CD4-positive, alpha-beta T cell (primary cell): ENCODE measurements around the gene BUD13. TPM values are rescaled to one million over a fixed set of nuclear protein-coding genes. Genes with fewer than 3 reads are reported as not detected.

Source experiments
- ATAC-seq: fragments of 200-7000 bp; cut with Tn5 transposase; one replicate; pipeline ENCODE4 v1.10.0; 2022; ENCODE audit warnings: mild to moderate bottlenecking; ENCODE audit not compliant: poor library complexity
- CTCF ChIA-PET: fragments of 350-600 bp; sonication (Branson Sonifier 250); formaldehyde crosslinking; loops from one replicate; lab custom pipeline; 2021; ENCODE audit warnings: antibody characterized with exemption, inconsistent platforms; lab: Charles Lee
- POLR2A ChIA-PET: fragments of 350-600 bp; sonication (Branson Sonifier 250); formaldehyde crosslinking; loops from one replicate; lab custom pipeline; 2021; ENCODE audit warnings: antibody characterized with exemption, inconsistent platforms; lab: Charles Lee
- DNase-seq, 14 experiments: peaks; one replicate each; pipeline ENCODE4 v3.0.0-alpha.2; 2013 to 2020; ENCODE audit warnings: mixed read lengths in 2 of 14
- H3K27ac ChIP-seq, 2 donors: one replicate each; pipeline versions ENCODE4 v1.5.1 to v1.7.0; 2013; ENCODE audit warnings: low read length in 2 of 2, low read depth in 1 of 2, mild to moderate bottlenecking in 1 of 2
- H3K27me3 ChIP-seq, 2 experiments: 1 replicate in 1 of 2; 2 replicates in 1 of 2; pipeline versions ENCODE4 v1.6.1 to v1.7.0; 2013; ENCODE audit warnings: low read length in 2 of 2, control low read depth in 1 of 2, mild to moderate bottlenecking in 1 of 2, moderate library complexity in 1 of 2; ENCODE audit not compliant: insufficient read depth in 2 of 2, control insufficient read depth in 1 of 2
- H3K36me3 ChIP-seq: one replicate; pipeline ENCODE4 v1.6.1; 2013; ENCODE audit warnings: low read length, control low read depth; ENCODE audit not compliant: insufficient read depth
- H3K4me1 ChIP-seq: one replicate; pipeline ENCODE4 v1.6.1; 2013; ENCODE audit warnings: low read length, control low read depth; ENCODE audit not compliant: insufficient read depth
- H3K4me3 ChIP-seq: one replicate; pipeline ENCODE4 v1.5.1; 2013; ENCODE audit warnings: mild to moderate bottlenecking, low read length, moderate library complexity
- H3K9me3 ChIP-seq, 2 experiments: 1 replicate in 1 of 2; 2 replicates in 1 of 2; pipeline versions ENCODE4 v1.6.1 to v1.7.0; 2013; ENCODE audit warnings: low read length in 2 of 2, mild to moderate bottlenecking in 2 of 2, control low read depth in 1 of 2, moderate library complexity in 1 of 2; ENCODE audit not compliant: control insufficient read depth in 1 of 2, insufficient read depth in 1 of 2
- H3K27ac Mint-ChIP-seq: one replicate; pipeline ENCODE4 v1.8.0; 2020; ENCODE audit warnings: mixed read lengths
- H3K27me3 Mint-ChIP-seq: one replicate; pipeline ENCODE4 v1.8.0; 2021; ENCODE audit warnings: mixed read lengths
- H3K36me3 Mint-ChIP-seq: one replicate; pipeline ENCODE4 v1.8.0; 2021; ENCODE audit warnings: low read depth, mixed read lengths
- H3K4me1 Mint-ChIP-seq: one replicate; pipeline ENCODE4 v1.8.0; 2021; ENCODE audit warnings: low read depth, mixed read lengths
- H3K4me3 Mint-ChIP-seq: one replicate; pipeline ENCODE4 v1.8.0; 2020; ENCODE audit warnings: mild to moderate bottlenecking, mixed read lengths
- H3K9me3 Mint-ChIP-seq: one replicate; pipeline ENCODE4 v1.8.0; 2020; ENCODE audit warnings: mixed read lengths
- CTCF ChIP-seq: fragments of 200-600 bp; IDR thresholded peaks from one replicate; pipeline ENCODE4 v1.8.0; 2022; ENCODE audit warnings: antibody characterized with exemption, mild to moderate bottlenecking
- intact Hi-C, 2 experiments: fragments of 100-400 bp; cut with DNase I in 1 of 2; cut with micrococcal nuclease in 1 of 2; formaldehyde crosslinking; loops; one replicate each; pipeline versions ENCODE4 v1.15.1 to v1.9.0; 2023 to 2025; cut with DNase I, micrococcal nuclease
- total RNA-seq, 174 experiments: library from RNA in 2 of 174; stranded (reverse) in 2 of 174; gene quantifications; one replicate each; pipeline ENCODE4 v1.2.3 and lab custom pipeline; 2021 to 2026

The BUD13 gene
- total RNA-seq, 2 experiments from 2014 or later = 9.2 to 10.1 TPM

- Histone ChIP-seq H3K27me3 (peaks cover 0 to 3% of the 10 kb centered on the region in 2 experiments), H3K27ac (no peak overlapping the region), H3K9me3 (no peaks in the 10 kb centered on the region), H3K4me3 (no peak overlapping the region), H3K36me3 (no peaks in the 10 kb centered on the region), H3K4me1 (no peaks in the 10 kb centered on the region)
- ChIA-PET POLR2A (interaction anchor here (0.6 kb wide), 1 partner anchor 374 kb away, joined by 4 read pairs; no protein-coding TSS in a partner anchor), CTCF (no interaction called here)
- no peak for TF ChIP-seq CTCF
- Mint-ChIP-seq H3K36me3 (no peaks in the 10 kb centered on the region), H3K9me3 (no peaks in the 10 kb centered on the region), H3K27me3 (peaks cover 6% of the 10 kb centered on the region), H3K4me1 (no peaks in the 10 kb centered on the region), H3K27ac (no peak overlapping the region), H3K4me3 (no peak overlapping the region)
- ATAC-seq (no peak), DNase-seq (no peak)
- intact Hi-C loops = no loop called here
Measured at GRCh38 chr11:116720895-116721294, 51.9 kb downstream of the BUD13 start.

GRCh38 chr11:116718955-116719501 is 53.8 kb downstream of the BUD13 start:
- no peak for TF ChIP-seq CTCF
- H3K36me3 ChIP-seq = no peaks in the 10 kb centered on the region
- H3K27ac ChIP-seq = no peak overlapping the region
- no peak for ATAC-seq
- H3K4me1 ChIP-seq = no peaks in the 10 kb centered on the region
- H3K4me1 Mint-ChIP-seq = no peaks in the 10 kb centered on the region
- DNase-seq = no peak
- no peaks in the 10 kb centered on the region for H3K36me3 Mint-ChIP-seq
- H3K9me3 Mint-ChIP-seq = no peaks in the 10 kb centered on the region
- peaks cover 6% of the 10 kb centered on the region for H3K27me3 Mint-ChIP-seq
- no peaks in the 10 kb centered on the region for H3K9me3 ChIP-seq
- intact Hi-C loops = no loop called here
- POLR2A ChIA-PET = no interaction called here
- CTCF ChIA-PET = no interaction called here
- no peak overlapping the region for H3K4me3 Mint-ChIP-seq
- H3K4me3 ChIP-seq = no peak overlapping the region
- peaks cover 0 to 3% of the 10 kb centered on the region in 2 experiments for H3K27me3 ChIP-seq
- no peak overlapping the region for H3K27ac Mint-ChIP-seq

- peaks cover 0 to 3% of the 10 kb centered on the region in 2 experiments for H3K27me3 ChIP-seq
- Mint-ChIP-seq H3K4me1 (no peaks in the 10 kb centered on the region), H3K36me3 (no peaks in the 10 kb centered on the region), H3K4me3 (no peak overlapping the region), H3K27me3 (peaks cover 12% of the 10 kb centered on the region), H3K27ac (no peak overlapping the region), H3K9me3 (no peaks in the 10 kb centered on the region)
- no peaks in the 10 kb centered on the region for H3K4me1 ChIP-seq
- ATAC-seq = no peak
- TF ChIP-seq CTCF = no peak
- H3K27ac ChIP-seq = no peak overlapping the region
- H3K36me3 ChIP-seq = no peaks in the 10 kb centered on the region
- intact Hi-C loops = no loop called here
- no peak for DNase-seq
- CTCF ChIA-PET = interaction anchor here (1.0 to 1.6 kb wide), 2 partner anchors 13 to 16 kb away, joined by 3 to 5 read pairs; no protein-coding TSS in a partner anchor
- no peak overlapping the region for H3K4me3 ChIP-seq
- POLR2A ChIA-PET = no interaction called here
- H3K9me3 ChIP-seq = no peaks in the 10 kb centered on the region
Measured at GRCh38 chr11:116716621-116717020, 56.2 kb downstream of the BUD13 start.
